ENCODE measurements around the gene ABCG2.

Gene ABCG2

GRCh38 chr4:88158489-88159228 is at the start of gene ABCG2:
TSS of gene ABCG2 (minus strand) at chr4:88158639. CDS start at chr4:88139995, 18,644 bp downstream.
- no peak for DNase-seq (ENCODE audit: extremely low read depth in 1 of 2, low read depth in 1 of 2)

GRCh38 chr4:88208156-88208555 is 49.7 kb upstream of the ABCG2 start:
- DNase-seq (ENCODE audit: extremely low read depth in 1 of 2, low read depth in 1 of 2): no peak

GRCh38 chr4:88207171-88207570 is 48.7 kb upstream of the ABCG2 start:
- DNase-seq (ENCODE audit: extremely low read depth in 1 of 2, low read depth in 1 of 2): no peak

- no peak for DNase-seq (ENCODE audit: extremely low read depth in 1 of 2, low read depth in 1 of 2)
Measured at GRCh38 chr4:88204882-88205281, 46.4 kb upstream of the ABCG2 start.

- DNase-seq (ENCODE audit: extremely low read depth in 1 of 2, low read depth in 1 of 2): no peak
Measured at GRCh38 chr4:88202443-88202842, 44.0 kb upstream of the ABCG2 start.

GRCh38 chr4:88200186-88200585 is 41.7 kb upstream of the ABCG2 start:
- DNase-seq (ENCODE audit: extremely low read depth in 1 of 2, low read depth in 1 of 2): no peak

GRCh38 chr4:88196523-88197185 is 38.2 kb upstream of the ABCG2 start:
- no peak for DNase-seq (ENCODE audit: extremely low read depth in 1 of 2, low read depth in 1 of 2)

- no peak for DNase-seq (ENCODE audit: extremely low read depth in 1 of 2, low read depth in 1 of 2)
Measured at GRCh38 chr4:88196013-88196365, 37.5 kb upstream of the ABCG2 start.

- DNase-seq (ENCODE audit: extremely low read depth in 1 of 2, low read depth in 1 of 2): no peak
Measured at GRCh38 chr4:88195328-88196012, 37.0 kb upstream of the ABCG2 start.

GRCh38 chr4:88191404-88191803 is 33.0 kb upstream of the ABCG2 start:
- no peak for DNase-seq (ENCODE audit: extremely low read depth in 1 of 2, low read depth in 1 of 2)

GRCh38 chr4:88189881-88190585 is 31.6 kb upstream of the ABCG2 start:
- DNase-seq (ENCODE audit: extremely low read depth in 1 of 2, low read depth in 1 of 2): no peak

GRCh38 chr4:88189418-88189738 is 30.9 kb upstream of the ABCG2 start:
- DNase-seq (ENCODE audit: extremely low read depth in 1 of 2, low read depth in 1 of 2): no peak

GRCh38 chr4:88188738-88189417 is 30.4 kb upstream of the ABCG2 start:
- no peak for DNase-seq (ENCODE audit: extremely low read depth in 1 of 2, low read depth in 1 of 2)

GRCh38 chr4:88187766-88188165 is 29.3 kb upstream of the ABCG2 start:
- DNase-seq (ENCODE audit: extremely low read depth in 1 of 2, low read depth in 1 of 2): no peak

GRCh38 chr4:88185906-88186305 is 27.5 kb upstream of the ABCG2 start:
- DNase-seq (ENCODE audit: extremely low read depth in 1 of 2, low read depth in 1 of 2): no peak

- no peak for DNase-seq (ENCODE audit: extremely low read depth in 1 of 2, low read depth in 1 of 2)
Measured at GRCh38 chr4:88179261-88179660, 20.8 kb upstream of the ABCG2 start.

- DNase-seq (ENCODE audit: extremely low read depth in 1 of 2, low read depth in 1 of 2): no peak
Measured at GRCh38 chr4:88178626-88179231, 20.3 kb upstream of the ABCG2 start.

- DNase-seq (ENCODE audit: extremely low read depth in 1 of 2, low read depth in 1 of 2): no peak
Measured at GRCh38 chr4:88177983-88178625, 19.7 kb upstream of the ABCG2 start.

- no peak for DNase-seq (ENCODE audit: extremely low read depth in 1 of 2, low read depth in 1 of 2)
Measured at GRCh38 chr4:88172987-88173386, 14.5 kb upstream of the ABCG2 start.

GRCh38 chr4:88171206-88171605 is 12.8 kb upstream of the ABCG2 start:
- DNase-seq (ENCODE audit: extremely low read depth in 1 of 2, low read depth in 1 of 2): no peak
